ENCODE measurements around the gene TPRA1. TPM values are rescaled to one million over a fixed set of nuclear protein-coding genes. Genes with fewer than 3 reads are reported as not detected.

The TPRA1 gene
- total and polyA plus RNA-seq, 10 donors: 16.1 to 42.3 (median 29.6) TPM

- Histone ChIP-seq H3K9me3 (peaks cover 0 to 9% (median 7%) of the 10 kb centered on the region in 8 donors), H3K4me1 (peaks cover 0 to 5% (median 0%) of the 10 kb centered on the region in 6 donors), H3K27me3 (replicated peaks in 1 of 7) (no peaks in the 10 kb centered on the region), H3K27ac (no peak overlapping the region), H3K4me3 (no peak overlapping the region), H3K36me3 (no peaks in the 10 kb centered on the region)
- 64 to 91% (median 70%) methylated on average over 4 of the region's 4 CpGs for WGBS, 5 donors
- DNase-seq: no peak
- intact Hi-C loops (cut with DNase I; ENCODE audit: low total_unique reads): no loop called here
- TF ChIP-seq POLR2AphosphoS5 (IDR thresholded peaks at IDR 0.05) (no peak), CTCF (IDR thresholded peaks at IDR 0.05 in 8 of 11, conservative IDR thresholded peaks at IDR 0.05 in 3 of 11) (no peak), POLR2A (IDR thresholded peaks at IDR 0.05) (no peak)
These were observed 35.4 kb downstream of the TPRA1 start for GRCh38 chr3:127555108-127555507.

- peaks cover 0 to 20% (median 12%) of the 10 kb centered on the region in 6 donors for H3K4me1 ChIP-seq
- no peaks in the 10 kb centered on the region for H3K9me3 ChIP-seq
- intact Hi-C loops (cut with DNase I; ENCODE audit: low total_unique reads): no loop called here
- no peaks in the 10 kb centered on the region for H3K36me3 ChIP-seq
- no peak overlapping the region for H3K27ac ChIP-seq
- WGBS, 5 donors: 45 to 80% (median 69%) methylated on average over 1 of the region's 1 CpG
- TF ChIP-seq POLR2AphosphoS5 (IDR thresholded peaks at IDR 0.05): no peak
- TF ChIP-seq CTCF (IDR thresholded peaks at IDR 0.05 in 8 of 11, conservative IDR thresholded peaks at IDR 0.05 in 3 of 11): no peak
- no peak for TF ChIP-seq POLR2A (IDR thresholded peaks at IDR 0.05)
- no peak for DNase-seq
- no peak overlapping the region for H3K4me3 ChIP-seq
- H3K27me3 ChIP-seq (replicated peaks in 1 of 7): no peaks in the 10 kb centered on the region
These were observed 38.5 kb downstream of the TPRA1 start for GRCh38 chr3:127552038-127552437.

GRCh38 chr3:127551178-127551577 is 39.4 kb downstream of the TPRA1 start:
- 75 to 96% (median 88%) methylated on average over 7 of the region's 7 CpGs for WGBS, 5 donors
- no peaks in the 10 kb centered on the region for H3K36me3 ChIP-seq
- DNase-seq: no peak
- H3K27me3 ChIP-seq (replicated peaks in 1 of 7): no peaks in the 10 kb centered on the region
- no peak overlapping the region for H3K4me3 ChIP-seq
- H3K27ac ChIP-seq: no peak overlapping the region
- intact Hi-C loops (cut with DNase I; ENCODE audit: low total_unique reads): no loop called here
- H3K9me3 ChIP-seq: no peaks in the 10 kb centered on the region
- H3K4me1 ChIP-seq: peaks cover 0 to 25% (median 15%) of the 10 kb centered on the region in 6 donors
- no peak for TF ChIP-seq POLR2AphosphoS5 (IDR thresholded peaks at IDR 0.05)
- no peak for TF ChIP-seq POLR2A (IDR thresholded peaks at IDR 0.05)
- TF ChIP-seq CTCF (IDR thresholded peaks at IDR 0.05 in 8 of 11, conservative IDR thresholded peaks at IDR 0.05 in 3 of 11): no peak

- no peaks in the 10 kb centered on the region for H3K9me3 ChIP-seq
- intact Hi-C loops (cut with DNase I; ENCODE audit: low total_unique reads): no loop called here
- H3K27me3 ChIP-seq (replicated peaks in 1 of 7): no peaks in the 10 kb centered on the region
- H3K36me3 ChIP-seq: no peaks in the 10 kb centered on the region
- H3K4me1 ChIP-seq: peaks cover 0 to 25% (median 15%) of the 10 kb centered on the region in 6 donors
- H3K4me3 ChIP-seq: no peak overlapping the region
- TF ChIP-seq POLR2AphosphoS5 (IDR thresholded peaks at IDR 0.05): no peak
- no peak for TF ChIP-seq CTCF (IDR thresholded peaks at IDR 0.05 in 8 of 11, conservative IDR thresholded peaks at IDR 0.05 in 3 of 11)
- no peak for TF ChIP-seq POLR2A (IDR thresholded peaks at IDR 0.05)
- H3K27ac ChIP-seq: no peak overlapping the region
- no peak for DNase-seq
- WGBS, 5 donors: 82 to 90% (median 86%) methylated on average over 9 of the region's 9 CpGs
These were observed 39.9 kb downstream of the TPRA1 start for GRCh38 chr3:127550468-127551157.
